GM06990 (cell line): ENCODE measurements around the gene PEBP1.

Source experiments
- DNase-seq: peaks from one replicate; pipeline ENCODE4 v3.0.0-alpha.2; 2011; ENCODE audit not compliant: insufficient read length; ENCODE audit errors: extremely low read depth
- H3K27me3 ChIP-seq: replicated peaks from 2 replicates; pipeline ENCODE4 v1.6.0; 2011; ENCODE audit warnings: low read length; ENCODE audit not compliant: control insufficient read depth, insufficient read depth
- H3K36me3 ChIP-seq: 2 replicates; pipeline ENCODE4 v1.5.1; 2011; ENCODE audit warnings: low read length; ENCODE audit not compliant: control insufficient read depth, insufficient read depth
- H3K4me3 ChIP-seq: replicated peaks from 2 replicates; pipeline ENCODE4 v1.5.1; 2011; ENCODE audit warnings: low read depth, mild to moderate bottlenecking, control low read depth, low read length
- TF ChIP-seq, protein P1 (sequence below): IDR thresholded peaks from 2 replicates; pipeline ENCODE4 v1.5.1; 2011; ENCODE audit warnings: low read length, control low read depth, mild to moderate bottlenecking, inconsistent platforms; ENCODE audit not compliant: insufficient read depth, poor library complexity, severe bottlenecking

Gene PEBP1

DNA sequence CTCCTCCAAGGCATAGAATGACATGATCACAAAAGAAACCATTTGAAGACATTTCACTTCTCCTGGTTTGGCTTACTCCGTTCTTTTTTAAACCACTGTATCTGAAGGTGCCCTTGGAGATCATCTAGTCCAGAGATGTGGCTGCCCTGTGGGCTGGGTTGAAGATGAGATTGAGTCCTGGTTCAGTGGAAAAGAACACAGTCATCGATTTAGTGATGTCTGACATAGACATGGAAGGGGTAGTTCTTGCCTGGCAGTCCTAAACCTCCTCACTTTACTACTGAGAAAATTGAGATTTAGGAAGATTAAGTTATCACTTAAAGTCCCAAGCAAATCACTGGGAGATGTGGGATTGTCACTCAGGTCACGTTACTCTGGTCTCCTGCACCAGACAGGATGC lies 34.9 kb upstream of the PEBP1 start:
- TF ChIP-seq, protein P1, sequence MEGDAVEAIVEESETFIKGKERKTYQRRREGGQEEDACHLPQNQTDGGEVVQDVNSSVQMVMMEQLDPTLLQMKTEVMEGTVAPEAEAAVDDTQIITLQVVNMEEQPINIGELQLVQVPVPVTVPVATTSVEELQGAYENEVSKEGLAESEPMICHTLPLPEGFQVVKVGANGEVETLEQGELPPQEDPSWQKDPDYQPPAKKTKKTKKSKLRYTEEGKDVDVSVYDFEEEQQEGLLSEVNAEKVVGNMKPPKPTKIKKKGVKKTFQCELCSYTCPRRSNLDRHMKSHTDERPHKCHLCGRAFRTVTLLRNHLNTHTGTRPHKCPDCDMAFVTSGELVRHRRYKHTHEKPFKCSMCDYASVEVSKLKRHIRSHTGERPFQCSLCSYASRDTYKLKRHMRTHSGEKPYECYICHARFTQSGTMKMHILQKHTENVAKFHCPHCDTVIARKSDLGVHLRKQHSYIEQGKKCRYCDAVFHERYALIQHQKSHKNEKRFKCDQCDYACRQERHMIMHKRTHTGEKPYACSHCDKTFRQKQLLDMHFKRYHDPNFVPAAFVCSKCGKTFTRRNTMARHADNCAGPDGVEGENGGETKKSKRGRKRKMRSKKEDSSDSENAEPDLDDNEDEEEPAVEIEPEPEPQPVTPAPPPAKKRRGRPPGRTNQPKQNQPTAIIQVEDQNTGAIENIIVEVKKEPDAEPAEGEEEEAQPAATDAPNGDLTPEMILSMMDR, result no peak
- no peaks in the 10 kb centered on the region for H3K36me3 ChIP-seq
- H3K4me3 ChIP-seq, result no peak overlapping the region
- DNase-seq, result no peak
- H3K27me3 ChIP-seq, result no peaks in the 10 kb centered on the region

DNA sequence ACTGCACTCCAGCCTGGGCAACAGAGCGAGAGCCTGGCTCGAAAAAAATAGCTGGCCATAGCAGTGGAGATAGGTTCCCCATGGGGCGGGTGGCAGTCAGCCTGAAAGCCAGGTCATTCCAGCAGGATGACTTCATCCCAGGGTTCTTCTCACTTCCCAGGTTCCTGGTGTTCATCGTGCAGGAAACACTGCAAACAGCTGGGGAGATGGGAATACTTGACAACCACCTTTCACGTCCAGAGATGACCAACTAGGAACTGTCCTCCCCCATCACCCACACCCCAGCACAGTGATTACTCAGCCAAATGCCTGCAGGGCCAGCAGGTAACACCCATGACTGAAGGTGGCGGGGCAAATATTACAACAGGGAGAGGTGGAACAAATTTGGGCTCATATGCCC lies 33.9 kb upstream of the PEBP1 start:
- no peak for DNase-seq
- Histone ChIP-seq H3K36me3 (no peaks in the 10 kb centered on the region), H3K27me3 (no peaks in the 10 kb centered on the region), H3K4me3 (no peak overlapping the region)
- TF ChIP-seq, protein P1, result no peak

DNA sequence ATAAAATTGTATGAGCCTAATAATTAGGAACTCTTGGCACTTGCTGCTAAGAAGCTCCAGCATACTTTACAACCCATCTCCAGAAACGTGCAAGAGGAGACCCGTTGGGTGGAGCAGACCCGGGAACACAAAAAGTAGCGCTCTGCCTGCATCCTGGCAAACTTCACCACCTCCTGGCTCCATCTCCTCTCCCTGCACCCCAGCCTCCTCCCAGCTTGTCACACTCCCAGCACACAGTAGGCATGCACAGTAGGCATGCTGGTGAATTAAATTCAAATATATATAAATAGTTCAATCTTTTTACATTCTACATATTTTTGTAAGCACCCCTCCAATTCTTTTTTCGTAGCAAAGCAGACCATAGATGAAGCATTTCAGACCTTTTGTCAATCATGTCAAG lies 33.3 kb upstream of the PEBP1 start:
- DNase-seq, result no peak
- no peak overlapping the region; the same call in 1 of the 2 replicates for H3K4me3 ChIP-seq
- no peaks in the 10 kb centered on the region for H3K36me3 ChIP-seq

DNA sequence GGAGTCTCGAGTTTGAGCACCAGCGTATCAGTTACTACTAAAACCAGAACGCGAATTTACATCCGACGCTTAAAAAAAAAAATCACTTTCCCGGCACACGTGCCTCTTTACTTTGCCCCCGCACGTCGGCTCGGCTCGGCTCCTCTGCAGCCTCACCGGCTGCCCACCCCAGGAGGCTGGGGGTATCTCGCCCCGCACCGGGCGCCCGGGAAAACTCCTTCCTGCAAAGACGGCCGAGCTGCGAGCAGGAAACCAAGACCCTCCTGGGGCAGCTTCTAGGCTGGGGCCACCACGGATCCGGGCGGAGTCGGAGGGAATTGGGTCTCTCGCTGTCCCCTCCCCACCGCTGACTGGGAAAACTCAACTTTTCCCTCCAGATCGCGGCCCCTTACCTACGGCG lies 32.7 kb upstream of the PEBP1 start:
- no peak for DNase-seq

More for the DNA sequence above, 33.3 kb upstream of the PEBP1 start:
- TF ChIP-seq, protein P1, result no peak
- H3K27me3 ChIP-seq, result no peaks in the 10 kb centered on the region

DNA sequence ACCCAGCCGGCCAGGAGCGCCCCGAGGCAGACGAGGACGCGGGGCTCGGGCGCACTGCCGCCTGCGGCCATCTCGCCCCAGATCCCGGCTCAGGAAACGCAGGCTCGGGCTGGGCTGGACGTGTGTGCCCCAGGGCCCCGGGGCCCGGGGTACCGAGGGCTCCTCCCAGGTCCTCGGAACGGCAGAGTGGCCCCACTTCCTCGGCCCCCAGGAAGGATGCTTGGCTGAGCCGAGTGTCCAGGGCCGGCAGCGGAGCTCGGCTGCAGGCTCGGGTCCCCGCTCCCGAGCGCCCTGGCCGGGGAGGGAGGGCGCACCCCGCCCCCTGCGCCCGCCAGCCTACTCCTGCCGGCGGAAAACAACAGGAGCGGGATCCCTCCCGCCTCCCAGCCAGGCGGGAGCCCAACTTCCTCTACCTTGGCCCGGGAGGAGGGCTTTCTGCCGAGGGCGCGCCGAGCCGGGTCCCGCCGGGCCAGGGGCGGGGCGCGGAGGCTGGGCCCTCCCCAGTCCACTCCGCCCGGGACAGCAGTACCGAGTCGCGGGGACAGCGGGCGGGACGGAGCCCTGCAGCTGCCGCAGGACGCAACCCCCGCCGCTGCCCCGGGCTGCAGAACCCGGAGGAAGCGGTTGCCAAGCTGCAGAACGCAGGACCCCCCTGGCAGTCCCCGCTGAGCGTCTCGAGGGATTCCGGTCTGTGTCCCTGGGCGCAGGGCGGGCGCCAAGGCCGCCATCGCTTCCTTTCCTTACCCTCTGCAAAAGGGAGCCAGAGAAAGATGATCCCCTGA lies 32.1 kb upstream of the PEBP1 start, which contains the start of gene VSIG10:
VSIG10 (minus strand) TSS at position 411 of the 782 bp plus-strand sequence; CDS start at position 71, 340 bp downstream.
- DNase-seq, result peak; percentile 35
- TF ChIP-seq, protein P1, result no peak
- Histone ChIP-seq H3K4me3 (peak within 1 kb of the TSS; percentile 70), H3K36me3 (no peaks in the 10 kb centered on the region), H3K27me3 (no peaks in the 10 kb centered on the region)

More for the DNA sequence above, 32.7 kb upstream of the PEBP1 start:
- Histone ChIP-seq H3K27me3 (no peaks in the 10 kb centered on the region), H3K36me3 (no peaks in the 10 kb centered on the region), H3K4me3 (peak overlapping the region; percentile 70)
- TF ChIP-seq, protein P1, result no peak
